Liver (tissue), 9 donors: Measurements from ENCODE around the gene CAPZB. TPM values are rescaled to one million over a fixed set of nuclear protein-coding genes. Genes with fewer than 3 reads are reported as not detected.

ENCODE experiments used
- DNase-seq: peaks from one replicate; pipeline ENCODE4 v3.0.0-alpha.2; 2017; ENCODE audit warnings: low spot score
- H3K27ac ChIP-seq, 2 donors: one replicate each; pipeline ENCODE4 v1.7.0; 2013; ENCODE audit warnings: inconsistent platforms in 2 of 2, low read length in 2 of 2, control low read depth in 1 of 2, low read depth in 1 of 2, mild to moderate bottlenecking in 1 of 2
- H3K27me3 ChIP-seq, 4 donors: one replicate each; pipeline versions ENCODE4 v1.6.1 to v1.7.0; 2013; ENCODE audit warnings: low read length in 3 of 4, inconsistent platforms in 1 of 4, mild to moderate bottlenecking in 1 of 4, moderate library complexity in 1 of 4; ENCODE audit not compliant: control insufficient read depth in 4 of 4, insufficient read depth in 4 of 4
- H3K36me3 ChIP-seq, 4 donors: one replicate each; pipeline versions ENCODE4 v1.6.1 to v1.7.0; 2013; ENCODE audit warnings: low read length in 3 of 4, mild to moderate bottlenecking in 3 of 4, low read depth in 1 of 4, moderate library complexity in 1 of 4; ENCODE audit not compliant: control insufficient read depth in 4 of 4, insufficient read depth in 3 of 4
- H3K4me1 ChIP-seq, 4 donors: one replicate each; pipeline versions ENCODE4 v1.6.1 to v1.7.0; 2013; ENCODE audit warnings: low read length in 3 of 4, mild to moderate bottlenecking in 3 of 4, moderate library complexity in 1 of 4; ENCODE audit not compliant: control insufficient read depth in 4 of 4, insufficient read depth in 4 of 4
- H3K4me3 ChIP-seq, 3 donors: one replicate each; pipeline versions ENCODE4 v1.6.1 to v1.7.0; 2013; ENCODE audit warnings: low read length in 3 of 3, control low read depth in 1 of 3, low read depth in 1 of 3, mild to moderate bottlenecking in 1 of 3
- H3K9ac ChIP-seq, 2 donors: one replicate each; pipeline ENCODE4 v1.7.0; 2013; ENCODE audit warnings: low read length in 2 of 2, mild to moderate bottlenecking in 2 of 2, moderate library complexity in 2 of 2, control low read depth in 1 of 2, low read depth in 1 of 2
- H3K9me3 ChIP-seq, 4 donors: one replicate each; pipeline versions ENCODE4 v1.6.1 to v1.7.0; 2013; ENCODE audit warnings: low read length in 3 of 4; ENCODE audit not compliant: control insufficient read depth in 4 of 4
- ATF3 ChIP-seq: IDR thresholded peaks from 2 replicates; pipeline ENCODE4 v1.6.1; 2016; ENCODE audit warnings: antibody characterized with exemption
- CTCF ChIP-seq: fragments of 150-350 bp; IDR thresholded peaks from 2 replicates; pipeline ENCODE4 v1.5.1; 2017; ENCODE audit warnings: improper control_type of control experiment, low read depth, low read length; ENCODE audit not compliant: missing input control
- EGR1 ChIP-seq, 2 donors: IDR thresholded peaks; 2 replicates each; pipeline ENCODE4 v1.6.1; 2016 to 2018; ENCODE audit warnings: antibody characterized with exemption in 2 of 2, low read depth in 2 of 2
- FOXA1 ChIP-seq: IDR thresholded peaks from 2 replicates; pipeline ENCODE4 v1.6.1; 2016; ENCODE audit warnings: antibody characterized with exemption
- FOXA2 ChIP-seq: IDR thresholded peaks from 2 replicates; pipeline ENCODE4 v1.6.1; 2016; ENCODE audit warnings: antibody characterized with exemption
- GABPA ChIP-seq, 2 donors: IDR thresholded peaks in 1 of 2; conservative IDR thresholded peaks in 1 of 2; 2 replicates each; pipeline ENCODE4 v1.6.1; 2016; ENCODE audit warnings: antibody characterized with exemption in 2 of 2, mild to moderate bottlenecking in 1 of 2, moderate library complexity in 1 of 2
- HNF4A ChIP-seq, 2 donors: conservative IDR thresholded peaks; 2 replicates each; pipeline ENCODE4 v1.6.1; 2016; ENCODE audit warnings: antibody characterized with exemption in 2 of 2, mild to moderate bottlenecking in 2 of 2
- HNF4G ChIP-seq: IDR thresholded peaks from 2 replicates; pipeline ENCODE4 v1.6.1; 2016; ENCODE audit warnings: antibody characterized with exemption
- JUND ChIP-seq, 2 donors: IDR thresholded peaks; 2 replicates each; pipeline ENCODE4 v1.6.1; 2016; ENCODE audit warnings: antibody characterized with exemption in 2 of 2
- MAX ChIP-seq: IDR thresholded peaks from 2 replicates; pipeline ENCODE4 v1.6.1; 2016; ENCODE audit warnings: antibody characterized with exemption
- NR2F2 ChIP-seq: IDR thresholded peaks from 2 replicates; pipeline ENCODE4 v1.6.1; 2016; ENCODE audit warnings: antibody characterized with exemption
- RAD21 ChIP-seq, 2 donors: IDR thresholded peaks; 2 replicates each; pipeline ENCODE4 v1.6.1; 2016; ENCODE audit warnings: antibody characterized with exemption in 2 of 2, mild to moderate bottlenecking in 2 of 2
- REST ChIP-seq: IDR thresholded peaks from 2 replicates; pipeline ENCODE4 v1.6.1; 2016; ENCODE audit warnings: antibody characterized with exemption, mild to moderate bottlenecking
- RXRA ChIP-seq, 2 donors: IDR thresholded peaks; 2 replicates each; pipeline ENCODE4 v1.6.1; 2017 to 2018; ENCODE audit warnings: antibody characterized with exemption in 2 of 2, mild to moderate bottlenecking in 1 of 2
- SP1 ChIP-seq: IDR thresholded peaks from 2 replicates; pipeline ENCODE4 v1.6.1; 2018; ENCODE audit warnings: antibody characterized with exemption, mild to moderate bottlenecking
- TAF1 ChIP-seq: conservative IDR thresholded peaks from 2 replicates; pipeline ENCODE4 v1.6.1; 2016; ENCODE audit warnings: antibody characterized with exemption, mild to moderate bottlenecking
- YY1 ChIP-seq: IDR thresholded peaks from 2 replicates; pipeline ENCODE4 v1.6.1; 2016; ENCODE audit warnings: antibody characterized with exemption, mild to moderate bottlenecking
- ZBTB33 ChIP-seq: IDR thresholded peaks from 2 replicates; pipeline ENCODE4 v1.6.1; 2016; ENCODE audit warnings: antibody characterized with exemption
- WGBS: extraction: QIAGEN DNeasy Blood & Tissue Kit; methylation state at CpG from one replicate; pipeline ENCODE4 v1.1.7; 2013; 5-methylcytosine and 5-hydroxymethylcytosine counted together
- polyA plus RNA-seq, 2 donors: library from polyadenylated mRNA; stranded (reverse) in 1 of 2; unstranded in 1 of 2; fragments of 200-250 nt in 1 of 2; fragments of >200 nt in 1 of 2; fragmentation: Nextera tagmentation in 1 of 2; extraction: Ambion mirVana in 1 of 2; gene quantifications; one replicate each; pipeline versions ENCODE4 v1.2.1 to v1.2.3, GENCODE V29; 2013 to 2015
- total RNA-seq, 2 donors: library from RNA; depleted of rRNA; stranded (reverse); fragments of >200 nt; gene quantifications; one replicate each; pipeline ENCODE4 v1.2.3, GENCODE V29; 2014
- donor health status: healthy.
- donor health status: healthy.
- donor health status: healthy.
- donor health status: healthy.
- donor health status: healthy.

The CAPZB gene
- total and polyA plus RNA-seq, 4 donors = 38.3 to 98.9 (median 51.1) TPM

- TF ChIP-seq JUND (IDR thresholded peaks at IDR 0.05) = no peak
- no peak for TF ChIP-seq FOXA2
- no peak for TF ChIP-seq HNF4A (conservative IDR thresholded peaks at IDR 0.05)
- no peak for TF ChIP-seq FOXA1
- no peak for TF ChIP-seq ZBTB33
- TF ChIP-seq HNF4G = no peak
- no peak for TF ChIP-seq NR2F2
- H3K9ac ChIP-seq = no peak overlapping the region
- H3K4me3 ChIP-seq = no peak overlapping the region
- H3K4me1 ChIP-seq = peaks cover 18 to 31% (median 26%) of the 10 kb centered on the region in 4 donors
- H3K9me3 ChIP-seq = no peaks in the 10 kb centered on the region
- peaks cover 0 to 14% (median 8%) of the 10 kb centered on the region in 4 donors for H3K36me3 ChIP-seq
- no peaks in the 10 kb centered on the region for H3K27me3 ChIP-seq
- DNase-seq = no peak
- no peak overlapping the region for H3K27ac ChIP-seq
- 68% methylated on average over 5 of the region's 5 CpGs for WGBS
Measured at GRCh38 chr1:19423130-19423529, 62.2 kb downstream of the CAPZB start.

GRCh38 chr1:19421365-19421764 lies 64.0 kb downstream of the CAPZB start:
- WGBS = 85% methylated on average over 4 of the region's 4 CpGs
- DNase-seq = no peak
- H3K36me3 ChIP-seq = peaks cover 0 to 15% (median 8%) of the 10 kb centered on the region in 4 donors
- peaks cover 12 to 21% (median 17%) of the 10 kb centered on the region in 4 donors for H3K4me1 ChIP-seq
- no peak overlapping the region for H3K9ac ChIP-seq
- no peak overlapping the region for H3K4me3 ChIP-seq
- H3K27me3 ChIP-seq = no peaks in the 10 kb centered on the region
- no peaks in the 10 kb centered on the region for H3K9me3 ChIP-seq
- TF ChIP-seq YY1 (no peak), RAD21 (IDR thresholded peaks at IDR 0.05) (no peak), JUND (IDR thresholded peaks at IDR 0.05) (no peak), FOXA1 (no peak), FOXA2 (no peak), NR2F2 (no peak), HNF4G (no peak), RXRA (IDR thresholded peaks at IDR 0.05) (no peak), CTCF (no peak), SP1 (no peak), ZBTB33 (no peak), MAX (no peak), GABPA (IDR thresholded peaks at IDR 0.05 in 1 of 2, conservative IDR thresholded peaks at IDR 0.05 in 1 of 2) (no peak), EGR1 (IDR thresholded peaks at IDR 0.05; ENCODE audit: low read depth in 2 of 2) (no peak), TAF1 (no peak), REST (no peak), ATF3 (no peak)
- H3K27ac ChIP-seq = no peak overlapping the region
